ENCODE measurements around the gene MPC2. TPM values are rescaled to one million over a fixed set of nuclear protein-coding genes. Genes with fewer than 3 reads are reported as not detected.

The MPC2 gene
- total RNA-seq, 1 experiment from 2014 or later, result 71.7 TPM

DNA sequence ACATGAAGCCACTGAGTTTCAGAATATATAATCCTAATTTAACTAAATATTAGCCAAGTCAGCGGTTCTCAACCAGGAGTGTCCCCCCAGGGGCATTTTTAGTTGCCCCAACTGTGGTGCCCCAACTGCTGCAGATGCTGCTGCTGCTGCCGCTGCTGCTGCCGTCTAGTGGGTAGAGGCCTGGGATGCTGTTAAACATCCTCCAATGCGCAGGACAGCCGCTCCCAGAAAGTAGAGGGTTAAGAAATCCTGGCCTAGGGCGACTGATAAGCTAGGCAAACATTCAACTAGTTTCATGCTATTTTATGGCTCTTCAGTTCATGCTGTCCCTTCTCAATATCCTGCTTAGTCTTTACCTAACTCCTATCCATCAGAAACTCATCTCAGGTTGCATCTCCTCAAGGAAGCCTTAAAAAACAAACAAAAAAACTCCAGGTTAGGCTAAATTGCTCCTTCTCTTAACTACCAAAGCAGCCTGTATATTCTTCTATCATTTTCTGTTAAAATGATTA is 10.3 kb downstream of the MPC2 start:
- intact Hi-C loops (cut with micrococcal nuclease; ENCODE audit: unreplicated experiment), result loop anchor here (5.0 kb wide), 1 partner anchor 204 kb away; the partner anchor contains the start of gene MPZL1
- Histone ChIP-seq H3K4me1 (ENCODE audit: control insufficient read depth, insufficient read depth, low read length) (peaks cover 41% of the 10 kb centered on the region), H3K9me3 (ENCODE audit: control insufficient read depth, insufficient read depth, low read depth, low read length) (no peaks in the 10 kb centered on the region), H3K27me3 (ENCODE audit: control insufficient read depth, insufficient read depth, low read length) (no peaks in the 10 kb centered on the region), H3K36me3 (ENCODE audit: control insufficient read depth, insufficient read depth, low read length) (no peaks in the 10 kb centered on the region; the same call in 1 of the 2 replicates), H3K27ac (ENCODE audit: low read length) (peak overlapping the region; percentile 92; the same call in 1 of the 2 replicates), H3K4me3 (ENCODE audit: low read depth in 2 of 2, low read length in 2 of 2) (no peak overlapping the region)
- in situ Hi-C loops (cut with HindIII; ENCODE audit: low pct_unique_long_range_greater_than_20kb, low sequenced_read_pairs), result no loop called here
- ATAC-seq (peak; percentile 59; the same call in 1 of the 2 replicates), DNase-seq (ENCODE audit: low read depth, low spot score) (no peak)
- BruUV-seq (replicated peaks), result no TSS peak
- ChIA-PET POLR2A (no interaction called here), CTCF (no interaction called here)
- no peak for TF ChIP-seq REST (IDR thresholded peaks at IDR 0.05; ENCODE audit: insufficient read depth in 1 of 2, low read depth in 2 of 2, low read length in 1 of 2)
- TF ChIP-seq, protein P1, sequence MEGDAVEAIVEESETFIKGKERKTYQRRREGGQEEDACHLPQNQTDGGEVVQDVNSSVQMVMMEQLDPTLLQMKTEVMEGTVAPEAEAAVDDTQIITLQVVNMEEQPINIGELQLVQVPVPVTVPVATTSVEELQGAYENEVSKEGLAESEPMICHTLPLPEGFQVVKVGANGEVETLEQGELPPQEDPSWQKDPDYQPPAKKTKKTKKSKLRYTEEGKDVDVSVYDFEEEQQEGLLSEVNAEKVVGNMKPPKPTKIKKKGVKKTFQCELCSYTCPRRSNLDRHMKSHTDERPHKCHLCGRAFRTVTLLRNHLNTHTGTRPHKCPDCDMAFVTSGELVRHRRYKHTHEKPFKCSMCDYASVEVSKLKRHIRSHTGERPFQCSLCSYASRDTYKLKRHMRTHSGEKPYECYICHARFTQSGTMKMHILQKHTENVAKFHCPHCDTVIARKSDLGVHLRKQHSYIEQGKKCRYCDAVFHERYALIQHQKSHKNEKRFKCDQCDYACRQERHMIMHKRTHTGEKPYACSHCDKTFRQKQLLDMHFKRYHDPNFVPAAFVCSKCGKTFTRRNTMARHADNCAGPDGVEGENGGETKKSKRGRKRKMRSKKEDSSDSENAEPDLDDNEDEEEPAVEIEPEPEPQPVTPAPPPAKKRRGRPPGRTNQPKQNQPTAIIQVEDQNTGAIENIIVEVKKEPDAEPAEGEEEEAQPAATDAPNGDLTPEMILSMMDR (IDR thresholded peaks at IDR 0.05), result peak; percentile 37; the same call in 1 of the 2 replicates

DNA sequence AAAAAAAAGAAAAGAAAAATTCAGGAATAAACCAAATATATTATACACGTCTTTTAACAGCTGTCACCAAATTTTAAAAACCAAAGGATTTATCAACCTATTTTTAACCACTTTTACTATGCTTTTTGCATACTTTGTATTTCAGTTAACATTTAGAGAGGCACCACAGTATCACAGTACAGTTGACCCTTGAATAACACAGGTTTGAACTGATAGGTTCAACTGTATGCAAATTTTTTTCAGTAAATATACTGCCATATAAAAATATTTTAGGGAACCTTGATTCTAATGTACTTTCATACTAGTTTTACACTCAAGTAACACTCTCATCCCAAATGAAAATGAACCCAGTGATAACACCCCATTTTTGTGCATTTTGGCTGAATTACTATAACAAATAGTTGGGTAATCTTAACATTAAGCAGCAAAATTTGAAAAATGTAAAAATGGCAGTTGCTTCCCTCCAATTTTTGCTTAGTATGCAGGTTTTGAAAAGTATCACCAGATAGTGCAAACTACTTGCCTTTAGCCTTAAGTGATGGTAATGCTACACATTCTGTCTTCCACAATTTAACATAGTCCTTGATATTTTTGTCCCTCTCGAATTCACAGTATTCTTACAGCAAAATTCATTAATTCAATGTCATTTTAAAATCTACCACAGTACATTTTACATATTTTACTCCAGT is 12.2 kb downstream of the MPC2 start:
- no peaks in the 10 kb centered on the region; the same call in 1 of the 2 replicates for H3K36me3 ChIP-seq (ENCODE audit: control insufficient read depth, insufficient read depth, low read length)
- H3K4me1 ChIP-seq (ENCODE audit: control insufficient read depth, insufficient read depth, low read length), result peaks cover 29% of the 10 kb centered on the region
- no TSS peak for BruUV-seq (replicated peaks)
- ATAC-seq (no peak), DNase-seq (ENCODE audit: low read depth, low spot score) (no peak)
- in situ Hi-C loops (cut with HindIII; ENCODE audit: low pct_unique_long_range_greater_than_20kb, low sequenced_read_pairs) (no loop called here), intact Hi-C loops (cut with micrococcal nuclease; ENCODE audit: unreplicated experiment) (loop anchor here (5.0 kb wide), 1 partner anchor 202 kb away; the partner anchor contains the start of gene MPZL1)
- ChIA-PET POLR2A (no interaction called here), CTCF (no interaction called here)
- no peak overlapping the region for H3K27ac ChIP-seq (ENCODE audit: low read length)
- TF ChIP-seq TCF7L2 (IDR thresholded peaks at IDR 0.05; ENCODE audit: low read depth, low read length) (no peak), SIN3A (IDR thresholded peaks at IDR 0.05; ENCODE audit: borderline replicate concordance, insufficient read depth, low read depth, low read length) (no peak), POLR2AphosphoS5 (IDR thresholded peaks at IDR 0.05; ENCODE audit: low read depth, low read length) (no peak), REST (IDR thresholded peaks at IDR 0.05; ENCODE audit: insufficient read depth in 1 of 2, low read depth in 2 of 2, low read length in 1 of 2) (no peak)
- TF ChIP-seq, protein P1 (IDR thresholded peaks at IDR 0.05), result no peak
- H3K4me3 ChIP-seq (ENCODE audit: low read depth in 2 of 2, low read length in 2 of 2), result no peak overlapping the region
- H3K9me3 ChIP-seq (ENCODE audit: control insufficient read depth, insufficient read depth, low read depth, low read length), result no peaks in the 10 kb centered on the region
- no peaks in the 10 kb centered on the region for H3K27me3 ChIP-seq (ENCODE audit: control insufficient read depth, insufficient read depth, low read length)

Data from Panc1 (cell line).